Body of pancreas (tissue), 4 donors: ENCODE data around the gene ASIC2.

Source experiments
- CTCF ChIP-seq, 7 experiments: fragments of 450-650 bp in 4 of 7; fragments of 200-600 bp in 3 of 7; sonication (generic) in 3 of 7; IDR thresholded peaks; one replicate each; pipeline ENCODE4 v1.5.1; 2016 to 2019; ENCODE audit warnings: antibody characterized with exemption in 7 of 7
- POLR2A ChIP-seq, 3 donors: fragments of 450-650 bp; IDR thresholded peaks; one replicate each; pipeline ENCODE4 v1.6.1; 2016; ENCODE audit warnings: antibody characterized with exemption in 3 of 3, mild to moderate bottlenecking in 2 of 3

- TF ChIP-seq POLR2A (IDR thresholded peaks at IDR 0.05) (no peak), CTCF (IDR thresholded peaks at IDR 0.05) (no peak)
Observed at GRCh38 chr17:33239702-33240101, 53.4 kb downstream of the ASIC2 start.
